ENCODE results near the gene MANBA.

The MANBA gene

DNA sequence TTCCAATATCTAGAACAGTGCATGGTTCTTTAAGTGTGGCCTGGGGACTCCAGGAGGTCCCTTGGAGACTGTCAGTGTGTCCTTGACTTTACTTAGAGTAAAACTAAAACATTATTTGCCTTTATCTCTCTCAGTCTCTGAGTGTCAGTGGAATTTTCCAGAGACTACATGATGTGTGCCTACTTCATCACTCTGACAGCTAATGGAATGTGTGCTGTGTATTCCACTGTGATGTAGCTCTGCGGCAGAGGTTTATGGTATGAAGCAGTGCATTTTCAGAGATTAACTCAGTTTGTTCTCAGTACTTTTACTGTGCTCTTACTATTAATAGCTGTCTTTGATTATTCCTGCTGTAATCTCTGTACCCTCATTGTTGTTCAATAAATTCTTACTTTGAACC, 85.6 kb downstream of the MANBA start:
- H3K9me2 ChIP-seq (replicated peaks; ENCODE audit: low read depth, low read length): no peaks in the 10 kb centered on the region
- no peaks in the 10 kb centered on the region for H4K20me1 ChIP-seq (ENCODE audit: insufficient read depth, low read length, poor library complexity, severe bottlenecking)
- no peaks in the 10 kb centered on the region for H3K79me2 ChIP-seq (ENCODE audit: insufficient read depth, low read length)
- H2AFZ ChIP-seq (ENCODE audit: low read length): no peak overlapping the region
- no peak overlapping the region for H3K9ac ChIP-seq (ENCODE audit: low read depth, low read length, poor library complexity, severe bottlenecking)
- no peaks in the 10 kb centered on the region for H3K36me3 ChIP-seq (ENCODE audit: insufficient read depth, low read length)
- no peaks in the 10 kb centered on the region for H3K27me3 ChIP-seq (ENCODE audit: insufficient read depth, low read length, poor library complexity, severe bottlenecking)
- H3F3A ChIP-seq (ENCODE audit: low read depth): no peaks in the 10 kb centered on the region
- no peak overlapping the region for H3K4me2 ChIP-seq (ENCODE audit: low read depth, low read length, poor library complexity, severe bottlenecking)
- no peaks in the 10 kb centered on the region for H3K4me1 ChIP-seq (ENCODE audit: insufficient read depth, low read length, poor library complexity, severe bottlenecking)
- TF ChIP-seq, protein P1, sequence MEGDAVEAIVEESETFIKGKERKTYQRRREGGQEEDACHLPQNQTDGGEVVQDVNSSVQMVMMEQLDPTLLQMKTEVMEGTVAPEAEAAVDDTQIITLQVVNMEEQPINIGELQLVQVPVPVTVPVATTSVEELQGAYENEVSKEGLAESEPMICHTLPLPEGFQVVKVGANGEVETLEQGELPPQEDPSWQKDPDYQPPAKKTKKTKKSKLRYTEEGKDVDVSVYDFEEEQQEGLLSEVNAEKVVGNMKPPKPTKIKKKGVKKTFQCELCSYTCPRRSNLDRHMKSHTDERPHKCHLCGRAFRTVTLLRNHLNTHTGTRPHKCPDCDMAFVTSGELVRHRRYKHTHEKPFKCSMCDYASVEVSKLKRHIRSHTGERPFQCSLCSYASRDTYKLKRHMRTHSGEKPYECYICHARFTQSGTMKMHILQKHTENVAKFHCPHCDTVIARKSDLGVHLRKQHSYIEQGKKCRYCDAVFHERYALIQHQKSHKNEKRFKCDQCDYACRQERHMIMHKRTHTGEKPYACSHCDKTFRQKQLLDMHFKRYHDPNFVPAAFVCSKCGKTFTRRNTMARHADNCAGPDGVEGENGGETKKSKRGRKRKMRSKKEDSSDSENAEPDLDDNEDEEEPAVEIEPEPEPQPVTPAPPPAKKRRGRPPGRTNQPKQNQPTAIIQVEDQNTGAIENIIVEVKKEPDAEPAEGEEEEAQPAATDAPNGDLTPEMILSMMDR (conservative IDR thresholded peaks at IDR 0.05; ENCODE audit: low read length): no peak
- H3K4me3 ChIP-seq (ENCODE audit: low read length, poor library complexity, severe bottlenecking): no peak overlapping the region
- no peaks in the 10 kb centered on the region for H3K9me3 ChIP-seq (ENCODE audit: insufficient read depth, low read depth, low read length)

DNA sequence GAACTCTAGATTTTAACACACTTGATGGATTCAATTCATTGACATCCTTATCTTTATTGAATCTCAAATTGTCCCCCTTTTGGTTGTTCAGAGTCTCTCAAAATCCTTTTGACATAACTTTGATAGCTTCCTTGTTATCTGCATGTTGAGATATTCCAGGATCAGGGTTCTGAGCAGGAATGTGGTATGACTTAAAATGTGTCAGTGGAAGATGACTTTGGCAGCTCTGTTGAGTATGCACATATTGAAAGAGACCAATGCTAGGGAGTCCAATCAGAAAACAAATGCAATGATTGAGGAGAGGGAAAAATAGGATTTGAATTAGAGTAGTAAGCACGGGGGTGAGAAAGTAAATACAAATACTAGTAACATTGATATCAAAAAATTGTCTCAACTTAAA, 93.8 kb downstream of the MANBA start:
- Histone ChIP-seq H3K4me1 (ENCODE audit: insufficient read depth, low read length, poor library complexity, severe bottlenecking) (peaks cover 22% of the 10 kb centered on the region), H3K27me3 (ENCODE audit: insufficient read depth, low read length, poor library complexity, severe bottlenecking) (no peaks in the 10 kb centered on the region), H3K4me2 (ENCODE audit: low read depth, low read length, poor library complexity, severe bottlenecking) (no peak overlapping the region), H3K79me2 (ENCODE audit: insufficient read depth, low read length) (no peaks in the 10 kb centered on the region), H3K9ac (ENCODE audit: low read depth, low read length, poor library complexity, severe bottlenecking) (no peak overlapping the region), H3F3A (ENCODE audit: low read depth) (no peaks in the 10 kb centered on the region), H3K4me3 (ENCODE audit: low read length, poor library complexity, severe bottlenecking) (no peak overlapping the region), H2AFZ (ENCODE audit: low read length) (no peak overlapping the region), H4K20me1 (ENCODE audit: insufficient read depth, low read length, poor library complexity, severe bottlenecking) (no peaks in the 10 kb centered on the region), H3K9me3 (ENCODE audit: insufficient read depth, low read depth, low read length) (no peaks in the 10 kb centered on the region), H3K36me3 (ENCODE audit: insufficient read depth, low read length) (no peaks in the 10 kb centered on the region), H3K9me2 (replicated peaks; ENCODE audit: low read depth, low read length) (no peaks in the 10 kb centered on the region)
- TF ChIP-seq, protein P1 (conservative IDR thresholded peaks at IDR 0.05; ENCODE audit: low read length): no peak
- no peak for TF ChIP-seq EZH2phosphoT487 (IDR thresholded peaks at IDR 0.05; ENCODE audit: borderline replicate concordance)

DNA sequence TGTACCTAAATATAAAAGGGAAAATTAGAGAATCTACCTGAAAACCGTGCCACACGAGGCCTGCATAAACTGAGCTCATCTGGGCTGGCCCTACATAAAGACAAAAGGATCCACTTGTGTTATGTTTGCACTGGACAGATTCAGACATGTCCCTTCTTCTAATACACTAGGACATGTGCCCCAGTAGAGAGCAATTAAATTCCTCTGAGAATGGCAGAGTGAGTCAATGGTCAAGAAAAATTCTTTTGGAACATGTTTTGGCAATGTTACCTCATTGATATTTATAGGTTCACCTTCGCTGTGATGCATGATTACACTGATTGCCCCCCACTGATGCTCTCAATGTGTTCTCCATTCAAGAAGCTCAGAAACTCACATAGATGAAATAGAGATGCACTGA, 95.2 kb downstream of the MANBA start:
- no peaks in the 10 kb centered on the region for H3K36me3 ChIP-seq (ENCODE audit: insufficient read depth, low read length)

More for the DNA sequence above, 95.2 kb downstream of the MANBA start:
- Histone ChIP-seq H3K27me3 (ENCODE audit: insufficient read depth, low read length, poor library complexity, severe bottlenecking) (no peaks in the 10 kb centered on the region), H2AFZ (ENCODE audit: low read length) (no peak overlapping the region), H3F3A (ENCODE audit: low read depth) (no peaks in the 10 kb centered on the region), H4K20me1 (ENCODE audit: insufficient read depth, low read length, poor library complexity, severe bottlenecking) (no peaks in the 10 kb centered on the region), H3K9me2 (replicated peaks; ENCODE audit: low read depth, low read length) (no peaks in the 10 kb centered on the region), H3K4me2 (ENCODE audit: low read depth, low read length, poor library complexity, severe bottlenecking) (no peak overlapping the region), H3K9ac (ENCODE audit: low read depth, low read length, poor library complexity, severe bottlenecking) (no peak overlapping the region), H3K4me3 (ENCODE audit: low read length, poor library complexity, severe bottlenecking) (no peak overlapping the region), H3K4me1 (ENCODE audit: insufficient read depth, low read length, poor library complexity, severe bottlenecking) (peaks cover 31% of the 10 kb centered on the region), H3K79me2 (ENCODE audit: insufficient read depth, low read length) (no peaks in the 10 kb centered on the region), H3K9me3 (ENCODE audit: insufficient read depth, low read depth, low read length) (no peaks in the 10 kb centered on the region)
- TF ChIP-seq, protein P1 (conservative IDR thresholded peaks at IDR 0.05; ENCODE audit: low read length): no peak
- TF ChIP-seq EZH2phosphoT487 (IDR thresholded peaks at IDR 0.05; ENCODE audit: borderline replicate concordance): no peak

All from Loucy (cell line).